ENCODE results near the gene PCDH9. TPM values are rescaled to one million over a fixed set of nuclear protein-coding genes. Genes with fewer than 3 reads are reported as not detected.

PCDH9 gene
- polyA plus RNA-seq, 1 experiment: 3.3 TPM

DNA sequence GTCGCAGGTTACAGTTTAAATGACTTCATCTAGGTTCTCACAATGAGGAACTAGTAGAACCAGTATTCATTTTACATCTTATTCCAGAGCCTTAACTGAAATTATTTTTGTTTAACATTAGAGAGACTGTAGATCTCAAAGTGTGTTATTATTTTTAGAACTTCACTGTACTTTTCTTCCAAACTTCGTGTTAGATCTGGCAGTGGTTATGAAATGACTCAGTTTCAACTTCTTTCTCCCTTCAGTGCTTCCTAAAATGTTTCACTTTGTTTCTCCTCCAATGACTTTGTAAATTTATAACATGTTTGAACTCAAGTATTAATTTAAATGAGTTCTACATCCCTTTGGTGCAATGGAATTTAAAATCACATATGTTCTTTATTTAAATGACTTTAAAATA is 139.3 kb downstream of the PCDH9 start:
- no peaks in the 10 kb centered on the region for H3K27me3 ChIP-seq (ENCODE audit: control insufficient read depth, insufficient read depth, low read length)
- no peak overlapping the region for H3K4me3 ChIP-seq (ENCODE audit: low read depth, low read length)
- ChIA-PET POLR2A (no interaction called here), CTCF (no interaction called here)
- no peak for DNase-seq (ENCODE audit: low read depth, low spot score)
- TF ChIP-seq, protein P1, sequence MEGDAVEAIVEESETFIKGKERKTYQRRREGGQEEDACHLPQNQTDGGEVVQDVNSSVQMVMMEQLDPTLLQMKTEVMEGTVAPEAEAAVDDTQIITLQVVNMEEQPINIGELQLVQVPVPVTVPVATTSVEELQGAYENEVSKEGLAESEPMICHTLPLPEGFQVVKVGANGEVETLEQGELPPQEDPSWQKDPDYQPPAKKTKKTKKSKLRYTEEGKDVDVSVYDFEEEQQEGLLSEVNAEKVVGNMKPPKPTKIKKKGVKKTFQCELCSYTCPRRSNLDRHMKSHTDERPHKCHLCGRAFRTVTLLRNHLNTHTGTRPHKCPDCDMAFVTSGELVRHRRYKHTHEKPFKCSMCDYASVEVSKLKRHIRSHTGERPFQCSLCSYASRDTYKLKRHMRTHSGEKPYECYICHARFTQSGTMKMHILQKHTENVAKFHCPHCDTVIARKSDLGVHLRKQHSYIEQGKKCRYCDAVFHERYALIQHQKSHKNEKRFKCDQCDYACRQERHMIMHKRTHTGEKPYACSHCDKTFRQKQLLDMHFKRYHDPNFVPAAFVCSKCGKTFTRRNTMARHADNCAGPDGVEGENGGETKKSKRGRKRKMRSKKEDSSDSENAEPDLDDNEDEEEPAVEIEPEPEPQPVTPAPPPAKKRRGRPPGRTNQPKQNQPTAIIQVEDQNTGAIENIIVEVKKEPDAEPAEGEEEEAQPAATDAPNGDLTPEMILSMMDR (IDR thresholded peaks at IDR 0.05; ENCODE audit: low read depth, low read length): no peak
- no peak overlapping the region for H3K27ac ChIP-seq (ENCODE audit: low read depth, low read length)
- H3K9me3 ChIP-seq (ENCODE audit: control insufficient read depth, insufficient read depth, low read length): no peaks in the 10 kb centered on the region

DNA sequence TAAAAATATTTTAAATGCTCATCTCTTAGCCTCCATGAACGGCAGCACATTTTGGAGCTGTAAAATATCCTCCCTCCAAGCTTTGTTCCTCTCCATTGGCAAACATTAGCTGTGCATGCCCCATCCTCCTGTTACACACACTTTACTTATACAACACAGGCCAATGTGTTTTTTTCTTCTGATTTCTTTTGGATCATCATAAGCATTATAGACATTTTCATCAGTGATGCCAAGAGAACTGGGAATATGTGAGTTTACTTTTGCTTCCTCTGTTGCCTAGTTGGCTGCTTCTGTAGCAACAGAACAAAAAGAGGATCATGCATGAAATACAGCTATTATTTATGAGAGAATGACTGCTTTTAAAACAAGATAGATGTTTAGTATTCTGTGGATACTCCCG is 142.6 kb downstream of the PCDH9 start:
- no peaks in the 10 kb centered on the region for H3K9me3 ChIP-seq (ENCODE audit: control insufficient read depth, insufficient read depth, low read length)
- CTCF ChIA-PET: no interaction called here
- POLR2A ChIA-PET: no interaction called here
- no peaks in the 10 kb centered on the region for H3K27me3 ChIP-seq (ENCODE audit: control insufficient read depth, insufficient read depth, low read length)
- no peak for DNase-seq (ENCODE audit: low read depth, low spot score)
- TF ChIP-seq, protein P1 (IDR thresholded peaks at IDR 0.05; ENCODE audit: low read depth, low read length): no peak
- H3K4me3 ChIP-seq (ENCODE audit: low read depth, low read length): no peak overlapping the region
- no peak overlapping the region for H3K27ac ChIP-seq (ENCODE audit: low read depth, low read length)

DNA sequence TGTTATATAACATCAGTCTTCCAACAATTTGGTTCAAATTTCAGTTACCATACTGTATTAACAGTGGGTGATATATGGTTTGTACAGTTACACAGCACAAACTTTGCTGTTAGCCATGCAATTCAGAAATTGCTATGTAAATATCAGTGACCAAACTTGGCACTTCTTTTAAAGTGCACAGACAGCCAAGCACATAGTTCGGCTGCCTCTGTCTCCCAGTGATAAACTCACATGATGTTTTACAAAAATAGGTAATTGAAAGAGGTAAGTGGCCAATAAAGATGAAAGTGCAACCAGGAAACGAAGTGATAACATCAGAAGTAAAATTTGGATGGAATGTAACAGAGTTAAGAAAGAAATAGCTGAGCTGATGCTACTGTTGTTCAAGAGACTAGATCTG is 143.9 kb downstream of the PCDH9 start:
- POLR2A ChIA-PET: no interaction called here
- TF ChIP-seq, protein P1 (IDR thresholded peaks at IDR 0.05; ENCODE audit: low read depth, low read length): no peak
- no peak overlapping the region for H3K27ac ChIP-seq (ENCODE audit: low read depth, low read length)

DNA sequence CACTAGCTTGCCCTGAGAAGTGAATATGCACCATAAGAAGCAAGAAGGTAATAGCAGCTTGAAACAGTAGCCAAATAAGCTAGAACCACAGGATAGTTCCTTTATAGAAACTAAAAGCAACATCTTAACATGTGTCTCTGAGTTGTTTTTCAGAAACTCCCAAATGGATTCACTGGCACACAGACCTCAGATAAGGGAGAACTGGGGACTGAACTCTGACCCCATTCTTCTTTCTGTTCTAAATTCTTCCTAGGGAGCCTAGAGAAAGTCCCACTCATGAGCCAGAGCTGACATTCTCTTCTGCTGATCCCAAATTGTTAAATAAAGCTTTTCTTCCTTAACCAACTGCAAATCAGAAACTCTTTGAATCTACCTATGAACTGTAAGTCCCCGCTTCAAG is 146.1 kb downstream of the PCDH9 start:
- no peaks in the 10 kb centered on the region for H3K27me3 ChIP-seq (ENCODE audit: control insufficient read depth, insufficient read depth, low read length)
- no peak overlapping the region for H3K27ac ChIP-seq (ENCODE audit: low read depth, low read length)
- H3K4me3 ChIP-seq (ENCODE audit: low read depth, low read length): no peak overlapping the region
- DNase-seq (ENCODE audit: low read depth, low spot score): no peak
- TF ChIP-seq, protein P1 (IDR thresholded peaks at IDR 0.05; ENCODE audit: low read depth, low read length): no peak
- H3K9me3 ChIP-seq (ENCODE audit: control insufficient read depth, insufficient read depth, low read length): no peaks in the 10 kb centered on the region
- CTCF ChIA-PET: no interaction called here
- POLR2A ChIA-PET: no interaction called here

More for the DNA sequence above, 143.9 kb downstream of the PCDH9 start:
- H3K4me3 ChIP-seq (ENCODE audit: low read depth, low read length): no peak overlapping the region
- DNase-seq (ENCODE audit: low read depth, low spot score): no peak
- no peaks in the 10 kb centered on the region for H3K27me3 ChIP-seq (ENCODE audit: control insufficient read depth, insufficient read depth, low read length)
- CTCF ChIA-PET: no interaction called here
- H3K9me3 ChIP-seq (ENCODE audit: control insufficient read depth, insufficient read depth, low read length): no peaks in the 10 kb centered on the region

DNA sequence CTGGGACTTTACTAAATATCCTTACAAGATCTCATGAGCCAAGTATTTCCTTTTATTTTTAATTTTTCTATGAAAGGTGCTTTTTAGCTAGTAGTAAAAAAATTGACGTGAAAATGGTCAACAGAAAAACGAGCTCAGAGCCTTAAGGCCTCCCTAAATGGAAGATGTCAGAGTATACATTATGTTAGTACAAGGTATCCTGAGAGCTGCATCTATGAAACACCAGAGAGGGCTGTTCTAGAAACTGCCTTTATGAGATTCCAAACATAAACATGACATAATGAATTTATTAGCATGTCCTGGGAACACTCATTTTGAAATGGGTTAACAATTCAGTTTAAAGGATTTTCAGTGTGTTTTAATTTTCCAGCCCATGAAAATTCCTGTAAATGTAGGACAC is 146.6 kb downstream of the PCDH9 start:
- Histone ChIP-seq H3K27me3 (ENCODE audit: control insufficient read depth, insufficient read depth, low read length) (no peaks in the 10 kb centered on the region), H3K4me3 (ENCODE audit: low read depth, low read length) (no peak overlapping the region), H3K27ac (ENCODE audit: low read depth, low read length) (no peak overlapping the region), H3K9me3 (ENCODE audit: control insufficient read depth, insufficient read depth, low read length) (no peaks in the 10 kb centered on the region)
- TF ChIP-seq, protein P1 (IDR thresholded peaks at IDR 0.05; ENCODE audit: low read depth, low read length): no peak
- ChIA-PET CTCF (no interaction called here), POLR2A (no interaction called here)
- DNase-seq (ENCODE audit: low read depth, low spot score): no peak

All from AG04450 (cell line).